Glomerular visceral epithelial cell (primary cell): ENCODE data around the gene PEF1.

Experiments
- DNase-seq: peaks from one replicate; pipeline ENCODE4 v3.0.0-alpha.2; 2016; ENCODE audit errors: extremely low spot score

PEF1 gene

DNA sequence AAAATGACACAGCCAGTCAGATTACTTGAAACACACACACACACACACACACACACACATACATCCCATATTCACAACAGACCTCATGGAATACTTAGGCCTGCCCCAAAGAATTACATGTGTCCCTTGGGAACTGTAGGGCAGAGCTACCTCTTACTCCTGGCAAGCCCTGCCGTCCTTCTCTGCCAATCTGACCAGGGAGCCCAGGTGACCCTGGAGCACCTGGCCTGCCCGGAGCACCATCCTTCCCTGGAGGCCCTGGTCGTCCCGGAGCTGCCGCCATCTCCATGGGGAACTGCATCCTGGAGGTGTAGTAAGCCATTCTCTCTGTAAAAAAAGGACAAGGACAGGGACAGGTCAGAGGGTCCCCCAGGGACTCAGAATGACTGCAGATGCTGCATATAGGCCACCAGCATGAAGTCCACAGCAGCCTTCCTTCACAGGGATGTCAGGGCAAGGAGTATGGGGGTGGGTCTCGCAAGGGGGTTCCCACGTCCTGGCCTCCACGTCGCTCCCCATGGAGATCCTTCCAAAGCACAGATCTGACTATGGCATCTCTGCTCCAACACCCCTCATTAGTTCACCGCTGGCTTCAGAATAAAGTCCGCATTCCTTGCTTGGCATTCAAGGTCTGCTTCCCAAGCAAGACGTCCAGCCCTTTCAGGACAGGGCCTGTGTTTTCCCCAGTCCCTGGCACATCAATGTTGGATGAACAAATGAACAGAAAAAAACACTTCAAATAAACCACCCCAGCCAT is 9.2 kb upstream of the PEF1 start:
- DNase-seq: no peak

DNA sequence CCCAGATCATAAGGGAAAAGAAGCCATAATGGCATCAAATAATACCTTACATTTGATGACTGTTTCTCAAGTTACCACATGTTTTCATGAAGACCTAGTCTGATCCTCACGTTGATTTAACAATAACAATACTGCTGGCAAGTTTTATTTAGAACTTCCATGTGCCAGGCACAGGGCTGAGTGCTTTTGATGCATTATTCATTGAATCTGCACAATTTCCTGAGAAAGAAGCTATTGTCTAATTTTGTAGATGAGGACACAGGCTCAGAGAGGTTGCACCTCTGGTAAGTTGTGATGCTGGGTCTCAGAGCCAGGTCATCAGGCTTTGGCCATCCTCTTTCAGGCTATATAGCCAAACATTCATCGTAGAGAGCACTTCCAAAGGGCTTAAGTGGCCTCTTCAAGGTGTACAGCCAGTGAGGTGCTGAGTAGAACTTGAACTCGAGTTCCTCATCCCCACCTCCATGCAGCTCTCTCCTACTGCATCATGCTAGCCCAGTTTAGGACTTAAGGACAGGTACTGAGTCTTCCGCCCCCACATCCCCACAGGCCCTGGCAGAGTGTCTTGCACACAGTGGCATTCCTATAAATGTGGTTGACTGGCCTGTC is 8.3 kb upstream of the PEF1 start:
- no peak for DNase-seq

DNA sequence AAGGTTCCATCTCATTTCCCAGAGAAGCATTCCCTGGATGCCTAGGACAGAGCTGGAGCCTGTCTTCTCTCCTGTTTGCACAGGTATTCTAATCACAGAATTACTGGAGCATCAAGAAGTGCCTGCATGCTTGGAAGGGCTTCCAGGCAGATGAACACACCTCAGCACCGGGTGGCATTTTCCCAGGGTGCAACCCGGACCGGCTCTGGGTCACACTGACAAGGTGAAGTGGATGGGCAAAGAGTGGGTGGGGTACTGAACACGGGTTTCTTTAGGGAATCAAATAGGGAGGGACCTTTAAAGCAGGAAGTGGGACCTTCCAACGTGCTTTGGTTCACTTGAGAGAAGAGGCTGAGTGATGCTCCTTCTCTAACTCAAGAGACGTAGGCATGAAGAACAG is 7.1 kb upstream of the PEF1 start:
- no peak for DNase-seq

DNA sequence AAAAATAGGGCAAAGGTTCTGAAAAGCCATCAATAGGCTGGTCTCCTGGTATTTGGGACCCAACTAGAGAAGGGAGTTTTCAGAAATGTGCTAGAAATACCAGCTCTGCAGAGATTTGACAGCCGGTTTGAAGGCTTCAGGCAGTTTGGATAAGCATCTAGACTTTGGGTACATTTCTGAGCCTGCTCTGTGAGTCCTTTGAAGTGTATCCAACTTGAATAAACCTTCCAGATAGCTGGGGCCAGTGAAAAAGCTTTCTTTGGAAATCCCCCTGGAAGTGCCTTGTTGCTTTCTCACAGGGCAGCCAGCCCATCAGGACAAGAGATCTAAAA is 6.4 kb upstream of the PEF1 start:
- DNase-seq: no peak

DNA sequence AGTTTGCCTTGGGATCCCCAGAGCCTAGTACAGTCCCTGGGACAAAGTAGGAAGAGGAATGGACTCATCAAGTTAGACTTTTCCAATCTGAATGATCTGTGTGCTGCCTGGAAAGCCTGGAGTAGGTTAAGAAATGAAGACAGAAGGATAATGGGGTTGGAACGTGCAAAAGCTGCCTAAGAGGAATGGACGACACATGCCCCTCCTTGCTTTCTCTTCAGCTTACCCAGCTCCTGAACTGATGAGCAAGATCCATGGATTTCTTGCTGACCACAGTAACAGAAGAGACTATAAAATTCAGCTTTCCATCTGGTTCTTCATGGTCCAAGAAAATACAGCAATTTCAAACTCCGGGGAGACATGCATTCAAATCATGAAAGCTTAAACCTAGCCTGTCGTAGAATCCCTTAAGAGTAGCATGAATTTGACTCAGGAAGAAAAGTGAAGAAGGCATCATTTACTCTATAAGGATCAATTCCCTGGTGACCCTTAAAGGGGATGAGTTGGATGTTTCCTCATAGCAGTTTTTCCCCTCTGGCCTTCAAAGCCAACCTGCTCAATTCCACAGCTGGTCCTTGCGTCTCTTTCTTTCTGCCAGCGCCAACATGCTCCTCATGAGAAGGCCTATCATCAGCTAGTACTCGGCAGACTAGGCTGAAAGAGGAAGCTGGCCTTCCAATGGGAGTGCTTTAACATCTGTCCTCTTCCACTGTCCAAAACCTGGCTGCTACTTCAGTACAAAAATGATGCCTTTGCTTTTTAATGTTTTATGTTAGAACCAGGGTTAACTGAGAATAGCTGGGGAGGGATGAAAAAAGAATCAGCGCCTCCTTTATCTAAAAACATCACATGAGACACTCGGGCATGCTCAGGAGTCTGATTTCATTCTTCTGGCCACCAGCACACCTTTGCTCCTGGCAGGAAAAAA is 5.7 kb upstream of the PEF1 start:
- no peak for DNase-seq

DNA sequence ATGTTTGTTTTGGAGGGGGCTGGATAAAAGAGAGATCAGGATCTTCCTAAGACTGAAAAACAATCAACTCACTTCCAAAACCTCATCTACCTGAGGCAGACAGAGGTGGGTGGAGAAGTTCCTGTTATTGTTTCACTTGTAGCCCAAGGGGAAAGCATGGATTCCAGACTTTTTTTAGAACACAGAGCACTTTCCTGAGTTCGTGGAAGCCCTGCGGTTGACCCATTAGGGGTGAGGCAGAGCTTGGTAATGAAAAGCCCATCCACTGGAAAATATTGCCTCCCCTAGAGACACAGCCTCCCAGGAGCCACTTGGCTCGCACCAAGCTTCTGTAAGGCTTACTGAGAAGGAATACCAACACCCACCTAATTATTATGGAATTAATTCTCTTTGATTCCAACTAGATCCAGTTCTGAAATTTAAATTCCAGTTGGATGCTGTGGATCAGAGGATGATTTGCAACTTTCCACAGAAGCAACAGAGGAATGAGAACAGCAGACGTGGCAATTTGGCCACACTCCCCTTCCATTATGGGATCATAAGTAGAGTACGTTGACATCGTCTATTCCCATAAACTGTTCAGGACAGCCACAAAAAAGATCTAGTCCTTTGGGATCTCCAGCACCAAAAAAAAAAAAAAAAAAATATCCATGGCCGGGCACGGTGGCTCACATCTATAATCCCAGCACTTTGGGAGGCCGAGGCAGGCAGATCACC is 4.1 kb upstream of the PEF1 start:
- no peak for DNase-seq

DNA sequence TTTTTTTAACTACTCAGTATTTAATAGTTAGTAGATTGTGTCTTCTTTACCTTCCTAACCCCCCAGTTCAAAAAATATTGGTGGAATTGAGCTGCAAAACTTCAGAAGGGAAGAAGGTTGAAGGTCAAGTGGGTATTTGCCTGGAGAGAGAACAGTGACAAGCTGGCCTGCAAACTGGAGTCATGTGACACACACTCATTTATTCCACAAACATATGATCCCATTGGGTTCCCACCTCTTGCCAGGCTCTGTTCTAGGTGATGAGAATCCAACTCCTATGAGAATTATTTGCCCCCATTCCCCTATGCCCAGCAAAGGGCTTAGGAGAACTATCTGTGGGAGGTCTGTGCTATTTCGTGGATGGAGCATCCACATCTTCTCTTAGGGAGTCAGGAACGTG is 3.5 kb upstream of the PEF1 start:
- DNase-seq: no peak

DNA sequence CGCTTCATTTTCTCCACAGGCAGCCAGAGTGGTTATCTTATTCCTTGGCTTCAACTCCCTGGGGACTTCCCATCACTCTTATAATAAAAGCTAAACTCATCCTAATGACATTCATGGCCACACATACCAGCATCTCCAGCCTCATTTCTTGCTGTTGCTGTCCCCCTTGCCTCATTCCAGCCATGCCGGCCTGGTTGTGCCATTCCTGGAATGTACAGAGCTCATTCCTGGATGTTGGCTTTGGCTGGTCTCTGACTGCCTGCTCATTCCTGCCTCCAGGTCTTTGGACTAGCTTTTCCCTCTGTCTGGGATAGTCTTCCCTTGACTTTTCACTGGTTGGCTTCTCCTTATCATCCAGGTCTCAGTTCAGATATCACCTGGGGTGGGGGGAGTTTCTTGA is 2.4 kb upstream of the PEF1 start:
- DNase-seq: no peak

DNA sequence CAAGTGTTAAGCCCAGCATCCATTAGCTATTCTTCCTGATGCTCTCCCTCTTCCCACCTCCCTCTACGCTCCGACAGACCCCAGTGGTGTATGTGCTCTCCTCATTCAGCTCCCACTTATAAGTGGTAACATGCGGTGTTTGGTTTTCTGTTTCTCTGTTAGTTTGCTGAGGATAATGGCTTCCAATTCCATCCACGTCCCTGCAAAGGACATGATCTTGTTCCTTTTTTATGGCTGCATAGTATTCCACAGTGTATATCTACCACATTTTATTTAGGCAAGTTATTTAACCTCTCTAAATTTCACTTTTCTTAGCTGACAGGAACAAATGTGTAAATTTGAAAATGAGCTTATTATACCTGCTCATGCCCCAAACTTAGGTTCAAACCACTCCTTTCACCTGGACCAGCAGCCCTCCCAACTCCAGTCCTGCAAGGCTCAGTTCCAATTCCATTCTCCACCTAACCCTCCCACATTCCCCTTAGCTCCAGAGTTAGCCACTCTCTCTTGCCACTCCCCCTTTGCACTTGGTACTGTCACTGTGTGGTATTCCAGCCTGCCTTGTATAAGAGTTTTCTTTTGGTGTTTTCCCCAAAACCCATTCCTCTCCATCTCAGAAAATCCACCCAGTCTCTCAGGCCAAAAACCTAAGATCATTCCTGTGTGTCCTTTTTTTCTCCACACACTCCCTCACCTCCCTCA is 1.7 kb upstream of the PEF1 start:
- DNase-seq: no peak

DNA sequence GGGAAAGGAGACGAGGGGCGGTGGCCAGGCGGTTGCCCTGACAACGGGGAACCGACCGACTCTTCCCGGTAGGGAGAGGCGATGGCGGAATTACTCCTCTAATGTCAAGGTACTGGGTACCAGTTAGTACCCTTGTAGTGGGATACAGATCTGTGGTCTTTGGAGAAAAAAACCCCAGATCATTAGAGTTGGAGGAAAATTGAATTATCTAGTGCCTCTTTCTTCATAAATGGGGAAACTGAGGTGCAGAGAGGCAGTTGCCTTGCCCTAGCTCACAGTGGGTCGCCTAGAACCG is 545 bp upstream of the PEF1 start:
- DNase-seq: no peak

DNA sequence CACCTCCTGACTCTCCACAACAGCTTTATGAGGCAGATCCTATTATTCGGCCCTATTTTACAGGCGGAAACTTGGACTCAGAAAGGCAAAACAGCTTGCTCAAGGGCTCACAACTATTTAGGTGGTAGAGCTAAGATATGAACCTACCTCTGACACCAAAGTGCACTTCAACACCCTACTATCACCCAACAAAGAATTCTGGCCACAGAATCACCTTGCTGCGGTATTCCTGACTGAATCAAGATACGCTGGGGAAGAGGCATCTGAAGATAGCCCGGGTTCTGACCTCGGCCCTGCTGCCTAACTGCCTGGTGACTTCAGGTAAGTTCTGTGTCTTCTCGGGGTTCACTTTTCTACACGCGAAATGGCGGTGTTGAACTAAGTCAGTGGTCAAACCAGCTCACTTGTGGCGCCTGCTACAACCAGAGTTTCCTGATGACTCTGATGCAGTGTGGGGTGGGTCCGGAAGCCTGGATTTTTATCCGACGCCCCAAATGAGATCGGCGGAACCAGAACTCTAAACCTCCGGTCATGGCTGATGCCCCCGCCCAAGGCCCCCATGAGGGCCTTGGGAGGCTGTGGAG is 608 bp downstream of the PEF1 start:
- DNase-seq: no peak

DNA sequence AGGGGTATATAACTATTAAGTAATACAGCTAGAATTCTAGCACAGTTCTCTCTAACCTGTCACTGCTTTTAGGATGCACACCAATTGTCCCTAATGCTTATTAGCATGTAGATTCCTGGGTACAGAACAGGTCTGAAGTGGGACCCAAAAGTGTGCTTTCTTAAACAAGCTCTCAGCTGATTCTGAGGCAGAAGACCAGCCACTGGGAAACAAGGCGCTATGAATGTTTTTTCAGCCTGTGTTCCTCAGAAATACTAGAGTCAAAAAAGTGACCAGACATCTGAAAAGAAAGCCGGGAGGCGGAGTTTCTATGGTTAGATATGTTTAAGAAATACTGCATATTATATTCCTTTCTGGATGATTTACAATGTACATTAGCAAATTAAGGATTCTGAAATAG is 1.8 kb downstream of the PEF1 start:
- DNase-seq: no peak

DNA sequence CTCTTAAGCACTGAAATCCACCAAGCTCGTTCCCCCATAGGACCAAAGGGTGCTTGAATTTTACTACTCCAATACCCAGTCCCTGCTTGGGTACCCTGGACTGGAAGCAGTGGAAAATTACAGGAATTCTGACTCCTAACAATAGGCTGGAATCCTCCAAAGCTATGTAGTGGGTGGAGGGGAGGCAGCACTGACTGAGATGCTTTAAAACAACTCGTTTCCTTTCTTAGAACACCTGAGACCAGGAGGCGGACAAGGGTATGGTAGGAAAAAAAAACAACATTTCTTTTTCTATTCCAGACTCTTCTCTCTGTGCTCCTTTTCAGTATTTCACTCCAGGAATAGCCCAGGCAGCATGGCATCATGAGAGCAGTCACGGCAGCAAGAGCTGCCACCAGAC is 2.3 kb downstream of the PEF1 start:
- DNase-seq: no peak

DNA sequence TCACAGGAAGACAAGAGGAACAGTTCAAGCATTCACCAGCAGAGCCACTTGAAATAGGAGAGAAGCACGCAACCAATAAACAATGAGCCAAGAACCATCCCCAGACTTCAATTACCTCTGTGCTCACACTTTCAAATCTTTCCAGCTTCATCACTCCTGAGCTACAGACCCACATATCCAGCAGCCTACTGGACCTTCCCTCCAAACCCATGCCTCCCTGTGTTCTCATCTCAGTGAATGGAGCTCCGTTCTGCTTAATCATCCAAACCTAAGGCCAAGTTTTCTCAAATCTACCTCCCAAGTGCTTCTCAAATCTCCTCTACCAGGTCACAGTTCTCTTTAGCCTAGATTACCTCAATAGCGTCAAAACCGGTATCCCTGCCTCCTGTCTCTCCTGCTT is 3.7 kb downstream of the PEF1 start:
- DNase-seq: no peak

DNA sequence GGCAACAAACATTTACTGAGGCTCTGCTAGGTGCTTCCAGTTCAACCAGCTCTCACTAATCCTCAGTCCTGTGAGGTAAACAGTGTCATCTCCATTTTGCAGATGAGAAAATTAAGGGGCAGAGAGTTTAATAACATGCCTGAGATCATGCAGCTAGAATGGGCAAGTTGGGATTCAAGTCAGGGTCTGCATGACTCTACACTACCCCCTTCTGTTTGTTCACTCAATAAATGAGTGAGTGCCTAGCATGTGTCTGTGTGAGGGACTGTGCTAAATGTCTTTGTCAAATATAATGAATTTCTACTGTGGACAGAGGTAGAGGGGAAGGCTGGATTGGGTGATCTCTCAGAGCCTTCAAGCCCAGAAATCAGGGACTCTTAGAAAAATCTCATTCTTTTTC is 4.5 kb downstream of the PEF1 start:
- DNase-seq: no peak

DNA sequence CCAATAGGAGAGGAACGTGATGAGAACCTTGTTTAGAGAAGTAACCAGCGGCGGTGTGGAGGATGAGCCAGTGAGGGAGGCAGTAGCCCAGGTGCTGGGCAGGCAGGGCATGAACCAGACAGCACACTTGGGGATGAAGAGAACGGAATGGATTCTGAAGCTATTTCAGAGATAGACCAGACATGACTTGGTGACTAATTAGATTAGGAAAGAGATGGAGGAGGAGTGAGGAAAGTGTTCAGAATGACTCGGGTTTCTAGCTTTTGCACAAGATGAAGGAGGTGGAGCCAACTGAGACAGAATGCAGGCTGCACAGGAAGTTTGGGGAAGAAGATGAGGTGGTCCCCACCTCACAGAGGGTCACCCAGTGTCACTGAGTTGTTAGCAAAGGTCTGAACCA is 5.1 kb downstream of the PEF1 start:
- no peak for DNase-seq

DNA sequence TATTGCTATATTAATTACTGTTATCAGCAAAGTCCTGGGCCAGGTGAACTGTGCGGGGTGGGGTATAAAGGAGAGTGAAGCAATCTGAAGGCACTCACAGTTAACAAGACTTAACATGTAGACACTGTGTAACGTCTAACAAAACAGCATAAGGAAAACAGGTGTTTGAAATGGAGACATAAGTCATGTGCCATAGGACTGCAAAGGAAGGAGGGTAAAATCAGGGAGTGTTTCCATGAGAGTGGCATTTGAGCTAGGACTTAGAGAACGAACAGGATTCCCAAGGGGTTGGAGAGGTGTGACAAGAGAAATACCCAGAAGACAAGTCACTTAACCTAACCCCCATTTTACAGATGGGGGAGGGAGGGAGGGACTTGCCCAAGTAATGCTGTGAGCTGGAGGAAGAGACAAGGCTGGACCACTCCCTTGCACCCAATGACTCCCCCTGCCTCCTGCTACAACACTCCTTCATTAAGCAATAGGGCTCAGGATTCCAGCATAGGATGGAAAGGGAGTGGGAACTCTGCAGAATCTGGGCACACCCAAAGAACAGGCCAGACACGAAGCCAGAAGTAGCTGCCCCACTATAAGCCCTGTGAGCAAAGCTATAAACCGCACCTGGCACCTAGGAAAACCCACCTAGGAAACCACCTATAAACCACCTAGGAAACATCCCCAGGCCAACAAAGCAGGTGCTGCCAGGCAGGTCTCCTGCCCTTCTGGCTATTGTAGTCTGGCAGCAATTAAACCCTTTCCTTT is 6.6 kb downstream of the PEF1 start:
- DNase-seq: no peak

DNA sequence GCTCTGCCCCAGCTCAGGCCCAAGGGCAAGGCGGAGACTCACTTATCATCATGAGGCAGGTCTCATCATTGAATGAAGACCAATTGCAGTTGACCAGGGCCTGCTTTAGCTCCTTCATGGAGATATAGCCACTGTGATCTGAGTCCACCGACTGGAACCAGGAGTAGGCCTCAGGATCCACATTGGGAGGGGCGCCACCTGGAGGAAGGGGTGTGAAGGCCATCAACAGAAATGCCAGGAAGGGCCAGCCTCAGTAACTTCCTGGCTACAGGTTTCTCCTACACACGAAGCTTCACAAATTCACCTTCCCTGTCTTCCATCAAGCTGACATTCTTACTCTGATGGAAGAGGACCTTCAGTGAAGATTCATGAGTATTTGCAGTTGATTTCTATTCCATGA is 11.6 kb downstream of the PEF1 start:
- peak; percentile 26 for DNase-seq

DNA sequence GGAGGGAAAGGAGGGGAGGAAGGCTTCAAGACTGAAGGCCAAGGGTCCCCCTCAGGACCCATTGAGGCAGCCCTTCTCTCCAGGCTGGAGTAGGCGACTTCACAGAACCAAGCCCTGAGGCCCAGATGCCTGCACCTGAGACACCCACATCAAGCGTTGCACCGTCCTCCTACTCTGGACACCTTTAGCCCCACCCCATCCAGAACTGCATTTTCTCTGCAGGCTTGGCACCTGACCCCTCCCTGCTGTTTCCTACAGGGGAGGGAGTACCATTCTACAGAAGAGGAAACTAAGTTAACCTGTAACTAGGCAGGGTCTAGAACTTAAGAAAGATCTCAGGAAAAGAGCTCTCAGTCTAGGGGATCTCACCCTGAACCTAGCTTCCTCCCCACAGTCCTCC is 12.0 kb downstream of the PEF1 start:
- DNase-seq: no peak

DNA sequence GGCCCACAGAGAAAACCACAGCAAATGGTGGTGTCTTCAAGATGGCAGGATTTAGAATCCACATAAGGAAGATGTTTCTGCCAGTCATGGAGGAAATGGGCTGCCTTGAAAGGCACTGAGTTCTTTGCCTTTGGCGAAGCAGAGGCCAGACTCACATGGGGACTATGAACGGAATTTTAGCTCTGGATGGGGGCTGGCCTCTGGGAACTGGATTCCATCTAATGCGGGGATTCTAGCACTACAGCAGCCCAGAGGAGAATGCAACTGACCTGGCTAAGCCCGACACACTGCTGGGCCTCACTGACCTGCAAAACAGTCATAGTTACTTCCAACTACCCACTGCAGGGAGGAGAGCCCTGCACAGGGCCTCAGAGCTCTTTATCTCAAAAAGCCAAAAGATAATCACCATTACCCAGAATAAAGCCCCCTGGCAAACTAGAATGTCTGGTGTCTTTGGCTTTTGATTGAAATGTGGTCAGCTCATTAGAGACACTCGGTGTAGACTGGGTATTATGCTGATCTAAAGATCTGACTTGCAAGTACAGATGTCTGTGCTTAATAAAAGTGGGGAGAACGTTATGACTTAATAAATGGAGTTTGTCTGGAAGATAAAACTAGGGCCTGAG is 15.6 kb downstream of the PEF1 start:
- no peak for DNase-seq
